ENCODE results near the gene ALK.

ALK gene

DNA sequence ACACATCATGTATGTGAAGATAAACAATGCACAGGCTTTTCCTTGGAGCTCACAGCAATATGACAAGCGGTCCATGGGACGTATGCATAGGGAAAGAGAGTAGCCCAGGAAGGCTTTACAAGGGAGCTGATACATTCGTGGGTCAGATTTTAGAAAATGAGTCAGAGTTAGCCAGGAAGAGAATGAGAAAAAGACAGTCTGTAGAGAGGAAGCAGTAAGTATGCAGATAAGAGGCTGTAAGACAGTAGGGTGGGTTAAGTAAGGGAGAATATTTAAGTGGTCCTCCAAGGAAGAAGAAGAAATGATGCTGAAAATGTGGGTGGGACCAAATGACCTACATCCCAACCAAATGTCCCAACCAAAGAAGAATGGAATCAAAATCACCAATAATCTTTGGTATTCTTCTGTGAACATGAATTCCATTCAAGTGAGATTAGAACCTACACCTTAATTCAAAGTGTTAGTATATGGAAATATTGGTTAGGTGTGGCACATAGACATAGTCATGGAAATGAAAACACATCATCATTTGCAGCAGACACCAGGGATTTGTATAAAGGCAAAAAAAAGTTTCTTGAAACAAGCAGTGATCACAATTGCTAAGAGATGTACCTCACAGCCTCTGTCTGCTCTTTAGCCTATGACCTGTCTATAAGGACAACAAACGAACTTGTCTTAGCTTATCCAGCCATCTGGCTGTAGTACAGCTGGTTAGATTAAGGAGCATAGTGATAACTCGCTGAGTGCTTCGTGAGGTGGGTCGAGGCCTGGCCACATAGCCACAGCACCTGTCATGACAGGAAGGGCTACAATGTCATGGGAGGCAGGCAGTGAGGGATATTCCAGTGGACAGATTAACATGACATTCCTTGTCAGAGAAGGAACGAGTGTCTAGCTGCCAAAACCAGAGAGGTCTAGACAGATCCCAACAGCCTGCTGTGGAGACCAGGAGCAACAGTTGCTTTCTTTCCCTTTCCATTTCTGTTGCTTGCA lies 133.6 kb downstream of the ALK start:
- no peak for DNase-seq

DNA sequence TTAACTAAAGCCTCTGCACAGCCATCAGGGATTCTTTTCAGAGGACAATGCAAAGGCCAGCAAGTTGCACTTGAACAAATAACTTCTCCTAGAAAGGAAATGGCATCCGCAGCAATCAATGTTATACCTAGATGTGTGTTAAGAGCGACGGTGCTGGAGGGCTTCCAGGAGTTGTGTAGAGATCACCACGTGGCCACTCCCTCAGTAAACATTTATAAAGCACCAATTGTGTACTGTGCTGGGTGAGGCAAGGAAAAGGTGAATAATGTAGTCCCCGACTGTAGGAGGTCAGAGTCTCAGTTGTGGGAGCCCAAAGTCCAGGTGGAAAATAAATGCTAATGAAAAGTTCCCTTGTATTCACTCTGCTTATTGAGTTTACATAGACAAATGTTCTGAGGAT lies 135.0 kb downstream of the ALK start:
- DNase-seq = no peak

- DNase-seq = no peak
Observed at GRCh38 chr2:29783666-29784065, 137.7 kb downstream of the ALK start.

GRCh38 chr2:29782549-29783458 lies 138.6 kb downstream of the ALK start:
- DNase-seq = no peak

DNA sequence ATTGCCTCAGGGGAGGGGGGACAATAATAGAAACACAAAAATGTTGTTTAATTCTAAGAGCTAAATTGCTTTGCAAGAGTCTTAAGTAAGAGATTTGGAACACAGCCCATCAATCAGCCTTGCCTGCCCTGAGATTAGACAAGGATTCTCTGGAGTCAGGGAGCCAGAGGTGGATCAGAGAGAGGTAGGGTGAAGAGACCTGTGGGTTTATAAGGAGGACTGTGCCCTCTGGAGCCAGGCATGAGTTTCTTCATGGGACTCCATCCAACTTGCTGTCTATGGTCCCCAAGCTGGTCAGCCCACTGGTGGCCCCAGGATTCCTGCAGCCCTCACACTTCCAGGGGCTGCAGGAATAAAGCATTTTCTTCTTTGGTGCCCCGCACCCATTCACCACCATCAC lies 139.3 kb downstream of the ALK start:
- DNase-seq = no peak

DNA sequence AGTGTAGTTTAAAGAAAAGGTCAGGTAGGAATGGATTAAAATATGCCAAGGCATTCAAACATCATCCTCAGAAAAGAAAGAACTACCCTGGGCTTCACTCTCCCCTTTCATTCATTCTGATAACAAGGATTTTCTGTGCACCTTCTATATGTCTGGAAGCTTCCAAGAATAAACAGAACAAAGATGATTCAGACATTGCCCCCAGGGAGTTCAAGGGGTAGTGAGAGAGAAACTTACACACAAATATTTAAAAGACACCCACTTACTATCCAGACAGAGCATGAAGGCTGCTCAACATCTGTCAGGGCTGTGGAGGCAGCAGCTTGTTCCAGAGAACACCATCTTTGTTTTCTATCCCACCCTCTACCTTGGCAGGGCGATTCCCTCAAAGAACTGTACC lies 140.5 kb downstream of the ALK start:
- DNase-seq = no peak

GRCh38 chr2:29777161-29777560 lies 144.2 kb downstream of the ALK start:
- DNase-seq = no peak

GRCh38 chr2:29776406-29776805 lies 145.0 kb downstream of the ALK start:
- no peak for DNase-seq

DNA sequence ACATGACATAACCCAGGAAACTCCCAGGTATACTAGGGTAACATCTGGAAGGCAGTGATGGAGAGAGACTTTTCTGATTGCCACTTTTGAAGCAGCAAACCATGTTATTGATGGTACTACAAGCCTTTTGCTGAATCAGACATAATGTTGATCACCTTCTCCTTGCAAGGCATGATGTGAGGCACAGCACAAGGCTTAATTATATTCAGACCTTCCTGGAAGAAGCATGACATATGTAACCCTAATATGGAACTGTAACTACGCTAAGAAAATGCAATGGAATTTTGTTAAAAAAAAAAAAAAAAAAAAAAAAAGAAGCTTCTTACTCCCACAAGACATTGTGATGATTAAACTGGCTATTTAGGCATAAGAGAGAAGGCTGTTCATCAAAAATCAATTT lies 145.4 kb downstream of the ALK start:
- no peak for DNase-seq

GRCh38 chr2:29774624-29775023 lies 146.8 kb downstream of the ALK start:
- no peak for DNase-seq

- no peak for DNase-seq
Observed at GRCh38 chr2:29770846-29771245, 150.5 kb downstream of the ALK start.

DNA sequence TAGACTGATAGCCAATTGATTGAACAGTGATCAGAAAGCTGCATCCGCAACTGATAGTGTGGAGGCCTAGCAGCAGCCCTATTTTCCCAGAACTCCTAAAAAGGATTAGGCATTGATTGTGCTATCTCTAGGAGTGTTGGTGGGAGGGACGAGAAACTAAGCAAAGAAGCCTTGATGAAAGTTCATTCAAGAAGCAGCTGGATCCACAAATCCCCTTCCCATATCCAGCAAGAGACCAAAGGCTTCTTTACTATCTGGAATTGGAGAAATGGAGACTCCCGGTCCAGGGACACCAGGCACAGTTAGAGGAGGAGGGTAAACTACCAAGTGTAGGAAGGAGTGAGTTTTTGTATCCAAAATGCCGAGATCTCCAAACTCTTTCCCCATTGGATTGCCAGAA lies 151.5 kb downstream of the ALK start:
- no peak for DNase-seq

- DNase-seq = no peak
Observed at GRCh38 chr2:29767606-29768335, 153.6 kb downstream of the ALK start.

- no peak for DNase-seq
Observed at GRCh38 chr2:29766191-29766590, 155.2 kb downstream of the ALK start.

DNA sequence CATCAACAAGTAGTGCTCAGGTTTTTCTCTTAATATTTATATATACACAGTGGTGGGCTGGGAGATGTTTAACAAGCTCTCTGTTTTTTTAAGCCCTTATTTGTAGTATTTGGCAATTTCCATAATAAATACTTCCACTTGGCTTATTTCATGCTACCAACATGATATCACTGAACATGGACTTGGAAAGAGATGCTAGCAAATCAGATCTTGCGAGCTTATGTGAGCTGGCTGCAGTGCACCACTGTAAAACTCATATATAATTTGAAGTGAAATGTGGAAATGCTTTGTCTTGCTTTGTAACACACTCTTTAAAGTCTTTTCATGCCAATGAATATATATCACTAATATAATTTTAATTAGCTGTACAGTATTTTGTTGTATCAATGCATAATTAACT lies 155.7 kb downstream of the ALK start:
- no peak for DNase-seq

- DNase-seq = no peak
Observed at GRCh38 chr2:29763371-29763770, 158.0 kb downstream of the ALK start.

- no peak for DNase-seq
Observed at GRCh38 chr2:29762239-29762638, 159.1 kb downstream of the ALK start.

GRCh38 chr2:29761278-29761677 lies 160.1 kb downstream of the ALK start:
- DNase-seq = no peak

- DNase-seq = no peak
Observed at GRCh38 chr2:29760008-29760407, 161.4 kb downstream of the ALK start.

- no peak for DNase-seq
Observed at GRCh38 chr2:29759360-29759759, 162.0 kb downstream of the ALK start.

DNA sequence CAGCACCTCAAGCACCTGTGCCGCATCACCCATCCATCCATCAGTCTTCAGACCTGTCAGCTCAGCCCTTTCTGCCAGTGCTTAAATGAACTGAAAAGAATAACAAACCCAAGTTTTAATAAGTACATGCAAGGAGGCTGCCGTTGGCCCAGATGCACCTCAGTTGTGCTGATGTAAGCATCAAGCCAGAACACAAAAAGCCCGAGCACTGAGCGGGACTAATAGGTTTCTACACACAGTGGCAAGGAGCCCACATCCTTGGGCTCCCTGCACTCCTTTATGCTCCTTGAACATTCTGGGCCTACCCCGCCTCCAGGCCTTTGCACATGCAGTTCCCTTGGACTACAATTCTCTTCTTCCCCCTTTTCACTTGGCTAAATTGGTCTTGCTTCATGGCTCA lies 165.6 kb downstream of the ALK start:
- DNase-seq = no peak

- no peak for DNase-seq
Observed at GRCh38 chr2:29755233-29755632, 166.2 kb downstream of the ALK start.

All from GF-D8 (cell line).